ENCODE data around the gene ZNF775.

GRCh38 chr7:150333659-150334058, 45.5 kb upstream of the ZNF775 start:
- TF ChIP-seq CTCF (IDR thresholded peaks at IDR 0.05) (no peak), EZH2 (IDR thresholded peaks at IDR 0.05) (no peak)
